Measurements from ENCODE around the gene DSPP.

The DSPP gene

GRCh38 chr4:87657525-87657924 is 49.2 kb downstream of the DSPP start:
- no peak overlapping the region for H3K4me3 ChIP-seq (ENCODE audit: low read length)
- TF ChIP-seq ZNF274 (IDR thresholded peaks at IDR 0.05; ENCODE audit: low read depth, low read length) = no peak

- no peak overlapping the region for H3K4me3 ChIP-seq (ENCODE audit: low read length)
- no peak for TF ChIP-seq ZNF274 (IDR thresholded peaks at IDR 0.05; ENCODE audit: low read depth, low read length)
Observed at GRCh38 chr4:87659247-87659931, 51.1 kb downstream of the DSPP start.

- no peak overlapping the region for H3K4me3 ChIP-seq (ENCODE audit: low read length)
- TF ChIP-seq ZNF274 (IDR thresholded peaks at IDR 0.05; ENCODE audit: low read depth, low read length) = no peak
Observed at GRCh38 chr4:87662871-87663270, 54.5 kb downstream of the DSPP start.

Measured in GM08714 (cell line).